Measurements from ENCODE around the gene PBRM1. TPM values are rescaled to one million over a fixed set of nuclear protein-coding genes. Genes with fewer than 3 reads are reported as not detected.

The PBRM1 gene
- total RNA-seq, 2 donors from 2014 or later = 73.4 to 78.5 TPM

DNA sequence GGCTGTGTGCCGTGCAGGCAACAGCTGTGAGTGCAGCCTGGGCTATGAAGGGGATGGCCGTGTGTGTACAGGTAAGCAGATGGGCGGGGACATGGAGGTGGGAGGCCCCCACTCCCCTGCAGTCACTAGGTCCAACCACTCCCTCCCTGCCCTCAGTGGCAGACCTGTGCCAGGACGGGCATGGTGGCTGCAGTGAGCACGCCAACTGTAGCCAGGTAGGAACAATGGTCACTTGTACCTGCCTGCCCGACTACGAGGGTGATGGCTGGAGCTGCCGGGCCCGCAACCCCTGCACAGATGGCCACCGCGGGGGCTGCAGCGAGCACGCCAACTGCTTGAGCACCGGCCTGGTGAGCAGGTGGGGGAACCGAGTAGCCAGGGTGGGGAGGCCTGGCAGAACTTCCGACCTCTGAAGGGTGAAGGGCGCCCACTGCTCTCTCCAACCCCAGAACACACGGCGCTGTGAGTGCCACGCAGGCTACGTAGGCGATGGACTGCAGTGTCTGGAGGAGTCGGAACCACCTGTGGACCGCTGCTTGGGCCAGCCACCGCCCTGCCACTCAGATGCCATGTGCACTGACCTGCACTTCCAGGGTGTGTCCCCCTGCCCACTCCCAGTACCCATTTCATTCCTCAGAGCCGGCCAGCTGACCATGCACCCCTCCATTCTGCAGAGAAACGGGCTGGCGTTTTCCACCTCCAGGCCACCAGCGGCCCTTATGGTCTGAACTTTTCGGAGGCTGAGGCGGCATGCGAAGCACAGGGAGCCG lies 163.6 kb downstream of the PBRM1 start:
- Mint-ChIP-seq H3K27ac (no peak overlapping the region), H3K9me3 (no peaks in the 10 kb centered on the region), H3K36me3 (ENCODE audit: low read depth) (peaks cover 16% of the 10 kb centered on the region), H3K4me3 (no peak overlapping the region), H3K27me3 (ENCODE audit: insufficient read depth) (peaks cover 6% of the 10 kb centered on the region), H3K4me1 (no peaks in the 10 kb centered on the region)
- WGBS, 2 experiments (ENCODE audit: insufficient coverage in 1 of 2, insufficient read length in 1 of 2) = 94 to 96% methylated on average over 21 to 33 of the region's 33 CpGs
- H3K9me3 ChIP-seq (ENCODE audit: control insufficient read depth, low read length) = no peaks in the 10 kb centered on the region
- no peaks in the 10 kb centered on the region for H3K27me3 ChIP-seq (ENCODE audit: control insufficient read depth, insufficient read depth, low read length, poor library complexity, severe bottlenecking)
- no peaks in the 10 kb centered on the region for H3K4me1 ChIP-seq (ENCODE audit: control insufficient read depth, insufficient read depth, low read length)
- DNase-seq = no peak
- no peak overlapping the region for H3K27ac ChIP-seq (ENCODE audit: low read depth, low read length)
- TF ChIP-seq, protein P1, sequence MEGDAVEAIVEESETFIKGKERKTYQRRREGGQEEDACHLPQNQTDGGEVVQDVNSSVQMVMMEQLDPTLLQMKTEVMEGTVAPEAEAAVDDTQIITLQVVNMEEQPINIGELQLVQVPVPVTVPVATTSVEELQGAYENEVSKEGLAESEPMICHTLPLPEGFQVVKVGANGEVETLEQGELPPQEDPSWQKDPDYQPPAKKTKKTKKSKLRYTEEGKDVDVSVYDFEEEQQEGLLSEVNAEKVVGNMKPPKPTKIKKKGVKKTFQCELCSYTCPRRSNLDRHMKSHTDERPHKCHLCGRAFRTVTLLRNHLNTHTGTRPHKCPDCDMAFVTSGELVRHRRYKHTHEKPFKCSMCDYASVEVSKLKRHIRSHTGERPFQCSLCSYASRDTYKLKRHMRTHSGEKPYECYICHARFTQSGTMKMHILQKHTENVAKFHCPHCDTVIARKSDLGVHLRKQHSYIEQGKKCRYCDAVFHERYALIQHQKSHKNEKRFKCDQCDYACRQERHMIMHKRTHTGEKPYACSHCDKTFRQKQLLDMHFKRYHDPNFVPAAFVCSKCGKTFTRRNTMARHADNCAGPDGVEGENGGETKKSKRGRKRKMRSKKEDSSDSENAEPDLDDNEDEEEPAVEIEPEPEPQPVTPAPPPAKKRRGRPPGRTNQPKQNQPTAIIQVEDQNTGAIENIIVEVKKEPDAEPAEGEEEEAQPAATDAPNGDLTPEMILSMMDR (conservative IDR thresholded peaks at IDR 0.05) = no peak
- H3K4me3 ChIP-seq (ENCODE audit: low read length) = no peak overlapping the region
- H3K9ac ChIP-seq (ENCODE audit: extremely low read depth, low read length, poor library complexity, severe bottlenecking) = no peak overlapping the region
- peaks cover 25% of the 10 kb centered on the region for H3K36me3 ChIP-seq (ENCODE audit: control insufficient read depth, insufficient read depth, low read length)

DNA sequence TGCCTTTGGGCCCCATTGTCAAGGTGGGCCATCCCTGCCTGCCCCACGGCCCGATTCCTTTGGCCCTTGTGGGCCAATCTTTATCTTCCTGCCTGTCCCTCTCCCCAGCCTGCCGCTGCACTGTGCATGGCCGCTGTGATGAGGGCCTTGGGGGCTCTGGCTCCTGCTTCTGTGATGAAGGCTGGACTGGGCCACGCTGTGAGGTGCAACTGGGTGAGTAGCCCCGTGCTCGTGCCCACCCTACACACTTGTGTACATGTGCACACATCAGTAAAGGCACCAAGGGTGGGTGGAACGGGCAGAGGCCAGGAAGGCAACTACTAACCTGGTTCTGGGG lies 164.3 kb downstream of the PBRM1 start:
- Histone ChIP-seq H3K9me3 (ENCODE audit: control insufficient read depth, low read length) (no peaks in the 10 kb centered on the region), H3K36me3 (ENCODE audit: control insufficient read depth, insufficient read depth, low read length) (peaks cover 19% of the 10 kb centered on the region), H3K4me1 (ENCODE audit: control insufficient read depth, insufficient read depth, low read length) (no peaks in the 10 kb centered on the region), H3K27me3 (ENCODE audit: control insufficient read depth, insufficient read depth, low read length, poor library complexity, severe bottlenecking) (no peaks in the 10 kb centered on the region), H3K4me3 (ENCODE audit: low read length) (no peak overlapping the region), H3K9ac (ENCODE audit: extremely low read depth, low read length, poor library complexity, severe bottlenecking) (no peak overlapping the region), H3K27ac (ENCODE audit: low read depth, low read length) (no peak overlapping the region)
- WGBS, 2 experiments (ENCODE audit: insufficient coverage in 1 of 2, insufficient read length in 1 of 2) = 90 to 94% methylated on average over 8 of the region's 8 CpGs
- TF ChIP-seq, protein P1 (conservative IDR thresholded peaks at IDR 0.05) = no peak
- peaks cover 8% of the 10 kb centered on the region for H3K27me3 Mint-ChIP-seq (ENCODE audit: insufficient read depth)
- DNase-seq = no peak
- no peaks in the 10 kb centered on the region for H3K9me3 Mint-ChIP-seq
- H3K4me1 Mint-ChIP-seq = no peaks in the 10 kb centered on the region
- H3K4me3 Mint-ChIP-seq = no peak overlapping the region
- H3K27ac Mint-ChIP-seq = no peak overlapping the region
- H3K36me3 Mint-ChIP-seq (ENCODE audit: low read depth) = peaks cover 13% of the 10 kb centered on the region

DNA sequence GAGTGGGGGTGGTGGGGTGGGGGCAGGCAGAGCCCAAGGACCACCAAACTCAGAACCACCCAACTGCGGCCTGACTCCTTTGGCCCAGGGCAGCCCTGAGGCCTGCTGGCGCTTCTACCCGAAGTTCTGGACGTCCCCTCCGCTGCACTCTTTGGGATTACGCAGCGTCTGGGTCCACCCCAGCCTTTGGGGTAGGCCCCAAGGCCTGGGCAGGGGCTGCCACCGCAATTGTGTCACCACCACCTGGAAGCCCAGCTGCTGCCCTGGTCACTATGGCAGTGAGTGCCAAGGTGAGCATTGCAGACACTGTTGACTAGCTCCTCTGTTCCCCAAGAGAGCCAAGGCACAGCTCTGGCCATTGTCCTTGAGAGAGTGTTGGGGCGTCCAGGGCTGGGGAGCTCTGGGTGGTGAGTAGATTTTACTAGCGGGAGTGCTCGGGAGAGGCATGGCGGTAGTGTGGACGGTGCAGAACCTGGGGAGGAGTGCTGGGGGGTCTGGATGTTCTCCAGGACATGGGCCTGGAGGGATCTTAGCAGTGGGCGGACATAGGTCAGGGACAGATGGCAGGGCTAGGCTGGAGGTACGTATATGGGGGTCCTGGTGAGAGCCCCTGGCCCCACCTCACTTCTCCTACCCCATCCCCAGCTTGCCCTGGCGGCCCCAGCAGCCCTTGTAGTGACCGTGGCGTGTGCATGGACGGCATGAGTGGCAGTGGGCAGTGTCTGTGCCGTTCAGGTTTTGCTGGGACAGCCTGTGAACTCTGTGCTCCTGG lies 164.8 kb downstream of the PBRM1 start:
- 93 to 94% methylated on average over 9 to 20 of the region's 20 CpGs for WGBS, 2 experiments (ENCODE audit: insufficient coverage in 1 of 2, insufficient read length in 1 of 2)
- H3K4me3 ChIP-seq (ENCODE audit: low read length) = no peak overlapping the region
- TF ChIP-seq, protein P1 (conservative IDR thresholded peaks at IDR 0.05) = no peak
- no peaks in the 10 kb centered on the region for H3K27me3 ChIP-seq (ENCODE audit: control insufficient read depth, insufficient read depth, low read length, poor library complexity, severe bottlenecking)
- H3K27ac ChIP-seq (ENCODE audit: low read depth, low read length) = no peak overlapping the region
- peaks cover 14% of the 10 kb centered on the region for H3K36me3 ChIP-seq (ENCODE audit: control insufficient read depth, insufficient read depth, low read length)
- Mint-ChIP-seq H3K27ac (no peak overlapping the region), H3K27me3 (ENCODE audit: insufficient read depth) (peaks cover 8% of the 10 kb centered on the region), H3K36me3 (ENCODE audit: low read depth) (peaks cover 10% of the 10 kb centered on the region), H3K4me3 (no peak overlapping the region), H3K9me3 (no peaks in the 10 kb centered on the region), H3K4me1 (no peaks in the 10 kb centered on the region)
- no peak for DNase-seq
- no peaks in the 10 kb centered on the region for H3K9me3 ChIP-seq (ENCODE audit: control insufficient read depth, low read length)
- H3K4me1 ChIP-seq (ENCODE audit: control insufficient read depth, insufficient read depth, low read length) = no peaks in the 10 kb centered on the region
- no peak overlapping the region for H3K9ac ChIP-seq (ENCODE audit: extremely low read depth, low read length, poor library complexity, severe bottlenecking)

All from endodermal cell (in vitro differentiated cells).